Activated B cell treated with CpG ODN at 0.5 μM for 24 hours (primary cell): ENCODE data around the gene ABR. TPM values are rescaled to one million over a fixed set of nuclear protein-coding genes. Genes with fewer than 3 reads are reported as not detected.
"Not testable (repeated sequence)": the region's sequence is repeated elsewhere in the genome, so short reads cannot be mapped to it uniquely, and the experiment has no call there.

Source experiments
- ATAC-seq: fragments of 200-7000 bp; cut with Tn5 transposase; one replicate; pipeline ENCODE4 v1.10.0; 2021; ENCODE audit warnings: low read depth, mild to moderate bottlenecking, moderate library complexity
- CTCF ChIA-PET: fragments of 350-600 bp; sonication (Branson Sonifier 250); formaldehyde crosslinking; loops from one replicate; lab custom pipeline; 2021; ENCODE audit warnings: antibody characterized with exemption; lab: Charles Lee
- POLR2A ChIA-PET: fragments of 350-600 bp; sonication (Branson Sonifier 250); formaldehyde crosslinking; loops from one replicate; lab custom pipeline; 2021; ENCODE audit warnings: antibody characterized with exemption; lab: Charles Lee
- DNase-seq: peaks from one replicate; pipeline ENCODE4 v3.0.0; 2022
- H3K27ac Mint-ChIP-seq: one replicate; pipeline ENCODE4 v1.8.0; 2020; ENCODE audit warnings: mixed read lengths
- H3K27me3 Mint-ChIP-seq: one replicate; pipeline ENCODE4 v1.8.0; 2021; ENCODE audit warnings: mixed read lengths
- H3K36me3 Mint-ChIP-seq: one replicate; pipeline ENCODE4 v1.8.0; 2021; ENCODE audit warnings: low read depth, mixed read lengths
- H3K4me1 Mint-ChIP-seq: one replicate; pipeline ENCODE4 v1.8.0; 2021; ENCODE audit warnings: mixed read lengths
- H3K4me3 Mint-ChIP-seq: one replicate; pipeline ENCODE4 v1.8.0; 2020; ENCODE audit warnings: mild to moderate bottlenecking, mixed read lengths
- H3K9me3 Mint-ChIP-seq: one replicate; pipeline ENCODE4 v1.8.0; 2020; ENCODE audit warnings: mixed read lengths
- intact Hi-C: fragments of 100-400 bp; cut with micrococcal nuclease; formaldehyde crosslinking; loops from one replicate; pipeline ENCODE4 v1.15.1; 2024
- total RNA-seq: library from RNA; stranded (reverse); gene quantifications from 2 replicates; pipeline ENCODE4 v1.2.3, GENCODE V29; 2022
- TF ChIP-seq, protein P1 (sequence below): fragments of 200-600 bp; IDR thresholded peaks from one replicate; pipeline ENCODE4 v1.8.0; 2022; ENCODE audit warnings: antibody characterized with exemption, mild to moderate bottlenecking

ABR gene
- total RNA-seq, 1 donor from 2014 or later, result 150 TPM

DNA sequence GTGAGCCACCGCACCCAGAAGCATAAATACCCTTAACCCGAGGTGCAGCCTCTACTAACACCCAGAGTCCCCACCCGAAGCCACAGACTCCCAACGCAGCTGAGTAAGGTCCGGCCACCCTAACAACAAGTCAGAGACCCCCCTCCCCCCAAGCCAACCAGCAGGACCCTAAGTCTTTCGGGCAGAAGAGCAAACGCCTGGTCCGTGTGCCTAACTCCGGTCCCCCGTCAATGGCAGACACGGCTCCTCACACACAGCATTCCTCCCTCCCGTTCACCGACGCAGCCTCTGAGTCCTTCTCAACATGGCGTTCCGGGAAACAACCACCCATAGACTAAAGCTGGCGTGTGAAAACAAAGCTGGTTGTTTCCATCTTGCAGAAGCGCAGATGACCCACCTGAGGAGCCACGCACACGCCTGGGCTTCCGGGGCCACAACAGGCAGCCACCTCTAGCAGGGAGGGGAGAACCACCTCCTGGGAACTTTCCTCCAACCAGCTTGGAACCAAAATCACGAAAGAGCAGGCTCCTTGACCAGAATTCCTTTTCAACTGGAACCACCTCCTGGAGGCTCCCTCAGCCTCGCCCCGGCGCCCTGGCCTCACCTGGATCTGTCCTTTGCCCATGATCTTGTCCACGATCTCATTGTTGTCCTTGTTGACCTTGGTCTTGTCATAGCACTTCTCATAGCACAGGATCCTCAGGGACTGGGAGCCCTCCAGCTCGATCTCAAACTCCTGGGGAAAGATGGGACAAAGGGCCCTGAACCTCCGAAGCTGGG lies 130.1 kb downstream of the ABR start:
- H3K27ac Mint-ChIP-seq, result no peak overlapping the region
- DNase-seq (no peak), ATAC-seq (no peak)
- no peaks in the 10 kb centered on the region for H3K9me3 Mint-ChIP-seq
- intact Hi-C loops, result no loop called here
- TF ChIP-seq, protein P1, sequence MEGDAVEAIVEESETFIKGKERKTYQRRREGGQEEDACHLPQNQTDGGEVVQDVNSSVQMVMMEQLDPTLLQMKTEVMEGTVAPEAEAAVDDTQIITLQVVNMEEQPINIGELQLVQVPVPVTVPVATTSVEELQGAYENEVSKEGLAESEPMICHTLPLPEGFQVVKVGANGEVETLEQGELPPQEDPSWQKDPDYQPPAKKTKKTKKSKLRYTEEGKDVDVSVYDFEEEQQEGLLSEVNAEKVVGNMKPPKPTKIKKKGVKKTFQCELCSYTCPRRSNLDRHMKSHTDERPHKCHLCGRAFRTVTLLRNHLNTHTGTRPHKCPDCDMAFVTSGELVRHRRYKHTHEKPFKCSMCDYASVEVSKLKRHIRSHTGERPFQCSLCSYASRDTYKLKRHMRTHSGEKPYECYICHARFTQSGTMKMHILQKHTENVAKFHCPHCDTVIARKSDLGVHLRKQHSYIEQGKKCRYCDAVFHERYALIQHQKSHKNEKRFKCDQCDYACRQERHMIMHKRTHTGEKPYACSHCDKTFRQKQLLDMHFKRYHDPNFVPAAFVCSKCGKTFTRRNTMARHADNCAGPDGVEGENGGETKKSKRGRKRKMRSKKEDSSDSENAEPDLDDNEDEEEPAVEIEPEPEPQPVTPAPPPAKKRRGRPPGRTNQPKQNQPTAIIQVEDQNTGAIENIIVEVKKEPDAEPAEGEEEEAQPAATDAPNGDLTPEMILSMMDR, result no peak
- no peaks in the 10 kb centered on the region for H3K27me3 Mint-ChIP-seq
- POLR2A ChIA-PET, result no interaction called here
- H3K4me3 Mint-ChIP-seq, result no peak overlapping the region
- H3K4me1 Mint-ChIP-seq, result no peaks in the 10 kb centered on the region
- H3K36me3 Mint-ChIP-seq, result peaks cover 50% of the 10 kb centered on the region
- CTCF ChIA-PET, result no interaction called here

DNA sequence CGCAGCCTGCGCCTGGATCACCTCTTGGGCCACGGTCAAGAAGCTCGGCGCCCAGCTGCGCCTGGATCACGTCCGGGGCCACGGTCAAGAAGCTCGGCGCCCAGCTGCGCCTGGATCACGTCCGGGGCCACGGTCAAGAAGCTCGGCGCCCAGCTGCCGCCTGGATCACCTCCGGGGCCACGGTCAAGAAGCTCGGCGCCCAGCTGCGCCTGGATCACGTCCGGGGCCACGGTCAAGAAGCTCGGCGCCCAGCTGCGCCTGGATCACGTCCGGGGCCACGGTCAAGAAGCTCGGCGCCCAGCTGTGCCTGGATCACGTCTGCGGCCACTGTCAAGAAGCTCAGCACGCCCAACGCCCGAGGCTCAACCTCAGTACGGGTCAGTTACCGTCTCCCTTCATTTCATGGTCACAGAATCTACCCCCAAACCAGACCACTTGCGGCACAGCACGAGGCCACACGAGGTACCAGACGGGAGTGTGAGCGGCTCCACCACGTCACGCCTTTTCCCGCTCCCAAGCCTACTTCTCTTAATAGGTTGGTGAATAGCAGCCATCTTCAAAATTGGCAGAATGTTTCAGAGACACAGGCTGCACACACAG lies 131.2 kb downstream of the ABR start:
- H3K4me1 Mint-ChIP-seq, H3K4me3 Mint-ChIP-seq, ATAC-seq, H3K27me3 Mint-ChIP-seq, H3K27ac Mint-ChIP-seq, H3K9me3 Mint-ChIP-seq, DNase-seq, intact Hi-C loops, CTCF ChIA-PET, POLR2A ChIA-PET: not testable (repeated sequence)
- peaks cover 44% of the 10 kb centered on the region for H3K36me3 Mint-ChIP-seq

DNA sequence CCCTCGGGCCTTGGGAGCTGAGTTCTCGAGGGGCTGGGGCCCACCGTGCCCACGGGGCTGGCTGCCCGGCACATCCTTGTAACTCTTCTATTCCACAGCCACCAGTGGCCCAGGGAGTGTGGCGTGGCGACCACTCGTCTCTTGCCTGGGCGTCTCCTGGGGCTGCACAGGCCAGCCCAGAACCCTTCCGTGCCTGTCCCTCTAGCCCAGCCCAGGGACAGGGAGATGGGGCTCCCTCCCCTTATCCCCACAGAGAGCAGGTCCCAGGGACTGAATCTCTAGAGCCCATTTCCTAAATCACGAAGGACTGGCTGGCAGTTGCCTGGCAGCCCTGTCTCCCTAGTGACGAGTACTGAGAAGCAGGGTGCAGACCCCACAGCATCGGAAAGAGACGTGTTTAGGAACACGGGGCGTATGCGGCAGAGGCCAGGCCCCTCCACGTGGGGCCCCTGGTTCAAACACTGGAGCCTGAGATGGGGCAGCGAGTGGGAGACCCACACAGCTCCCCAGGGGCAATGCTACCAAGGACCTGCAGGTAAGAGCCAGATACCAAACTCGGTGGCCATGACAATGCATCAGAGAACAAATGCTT lies 131.8 kb downstream of the ABR start:
- DNase-seq, result no peak
- ATAC-seq, result no peak
- Mint-ChIP-seq H3K4me1 (no peaks in the 10 kb centered on the region), H3K27ac (no peak overlapping the region), H3K9me3 (no peaks in the 10 kb centered on the region), H3K4me3 (no peak overlapping the region), H3K36me3 (peaks cover 41% of the 10 kb centered on the region), H3K27me3 (no peaks in the 10 kb centered on the region)
- POLR2A ChIA-PET, result no interaction called here
- TF ChIP-seq, protein P1, result no peak
- CTCF ChIA-PET, result no interaction called here
- intact Hi-C loops, result no loop called here

DNA sequence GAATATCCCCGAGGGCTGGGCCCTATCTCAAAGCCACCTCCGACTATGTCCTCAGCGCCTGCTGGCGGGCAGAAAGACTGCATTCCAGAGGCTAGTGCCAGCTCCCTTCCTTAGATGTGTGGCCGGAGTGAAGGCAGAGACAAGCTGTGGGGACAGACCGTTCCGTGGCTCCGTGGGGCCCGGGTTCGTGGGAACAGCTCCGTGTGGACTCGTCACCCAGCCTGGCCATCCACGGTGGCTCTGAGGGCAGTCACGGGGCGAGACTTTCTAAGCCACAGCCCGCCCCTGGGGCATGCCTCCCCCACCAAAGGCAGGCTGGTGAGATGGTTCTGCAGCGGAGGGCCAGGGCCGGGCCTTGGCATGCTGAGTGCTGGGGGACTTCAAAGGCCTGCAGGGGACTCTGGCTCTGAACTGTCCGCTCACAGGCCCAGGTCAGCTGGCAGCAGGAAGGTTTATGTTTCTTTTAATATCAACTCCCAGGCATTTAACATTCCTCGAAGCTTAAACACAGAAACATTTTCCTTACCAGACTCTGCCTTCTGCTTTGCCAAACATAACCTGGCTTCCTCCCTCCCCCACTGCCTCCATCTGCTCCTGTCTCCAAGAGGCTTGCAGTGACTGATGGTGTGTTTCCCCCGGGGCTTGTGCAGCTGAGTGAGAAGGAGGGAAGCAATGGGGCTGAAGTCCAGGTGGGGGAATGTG lies 132.5 kb downstream of the ABR start:
- POLR2A ChIA-PET, result no interaction called here
- Mint-ChIP-seq H3K9me3 (no peaks in the 10 kb centered on the region), H3K27me3 (no peaks in the 10 kb centered on the region), H3K4me1 (no peaks in the 10 kb centered on the region), H3K27ac (no peak overlapping the region), H3K4me3 (no peak overlapping the region), H3K36me3 (peaks cover 47% of the 10 kb centered on the region)
- ATAC-seq, result no peak
- CTCF ChIA-PET, result interaction anchor here (0.7 kb wide), 1 partner anchor 8 kb away, joined by 3 read pairs; no protein-coding TSS in a partner anchor
- no peak for DNase-seq
- intact Hi-C loops, result no loop called here
- TF ChIP-seq, protein P1, result no peak

DNA sequence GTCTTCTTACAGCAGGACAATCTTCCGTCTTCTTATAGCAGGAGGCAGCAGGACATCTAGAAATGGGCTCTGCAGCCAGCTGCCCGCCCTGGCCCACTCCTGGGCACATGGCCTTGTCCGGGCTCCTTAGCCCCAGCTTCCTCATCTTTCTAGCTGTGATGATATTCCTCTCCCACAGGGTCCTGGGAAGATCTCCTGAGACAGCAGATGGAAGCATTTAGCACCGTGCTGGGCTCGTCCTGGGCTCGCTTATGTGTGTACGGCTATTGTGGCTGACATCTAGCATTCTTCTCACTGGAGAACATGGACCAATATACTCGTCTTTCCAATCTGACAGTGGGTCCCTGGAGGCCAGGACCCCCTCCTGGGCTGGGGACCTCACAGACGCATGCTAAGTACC lies 134.3 kb downstream of the ABR start:
- ATAC-seq (no peak), DNase-seq (no peak)
- H3K9me3 Mint-ChIP-seq, result no peaks in the 10 kb centered on the region
- ChIA-PET POLR2A (no interaction called here), CTCF (no interaction called here)
- peaks cover 49% of the 10 kb centered on the region for H3K36me3 Mint-ChIP-seq
- TF ChIP-seq, protein P1, result no peak
- no peak overlapping the region for H3K4me3 Mint-ChIP-seq
- no peaks in the 10 kb centered on the region for H3K27me3 Mint-ChIP-seq
- intact Hi-C loops, result no loop called here
- H3K4me1 Mint-ChIP-seq, result no peaks in the 10 kb centered on the region
- H3K27ac Mint-ChIP-seq, result no peak overlapping the region

DNA sequence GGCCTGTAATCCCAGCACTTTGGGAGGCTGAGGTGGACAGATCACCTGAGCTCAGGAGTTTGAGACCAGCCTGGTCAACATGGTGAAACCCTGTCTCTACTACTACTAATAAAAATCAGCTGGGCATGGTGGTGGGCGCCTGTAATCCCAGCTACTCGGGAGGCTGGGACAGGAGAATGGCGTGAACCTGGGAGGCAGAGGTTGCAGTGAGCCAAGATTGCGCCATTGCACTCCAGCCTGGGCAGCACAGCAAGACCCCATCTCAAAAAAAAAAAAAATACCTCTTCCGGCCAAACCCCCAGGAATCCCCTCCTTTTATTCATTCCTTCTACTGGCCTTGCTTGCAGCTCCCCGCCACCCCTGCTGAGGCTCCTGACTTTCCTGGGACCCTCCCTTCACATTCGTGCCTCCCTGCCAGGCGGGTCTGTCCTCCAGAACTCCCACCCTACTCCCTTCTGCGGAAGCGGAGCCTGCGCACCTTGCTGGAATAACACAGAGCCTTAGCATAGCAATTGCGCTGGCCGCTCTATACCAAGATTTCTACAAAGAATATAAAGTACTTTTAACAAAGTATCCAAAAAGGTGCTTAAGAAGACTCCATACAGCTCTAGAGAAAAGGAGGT lies 135.3 kb downstream of the ABR start:
- H3K27ac Mint-ChIP-seq, H3K4me3 Mint-ChIP-seq, DNase-seq, H3K27me3 Mint-ChIP-seq, intact Hi-C loops, ATAC-seq, POLR2A ChIA-PET, H3K9me3 Mint-ChIP-seq, H3K4me1 Mint-ChIP-seq: not testable (repeated sequence)
- CTCF ChIA-PET, result interaction anchor here (1.4 kb wide), 1 partner anchor 12 kb away, joined by 3 read pairs; no protein-coding TSS in a partner anchor
- H3K36me3 Mint-ChIP-seq, result peaks cover 42% of the 10 kb centered on the region
